ENCODE data around the gene TSPAN13. TPM values are rescaled to one million over a fixed set of nuclear protein-coding genes. Genes with fewer than 3 reads are reported as not detected.

TSPAN13 gene
- total RNA-seq, result 10 to 100 TPM; 10.2 to 73.8 (median 42.6) TPM

- peak in 1 of 3 donors; percentile 9 for TF ChIP-seq POLR2AphosphoS5 (IDR thresholded peaks at IDR 0.05)
- no peak for TF ChIP-seq POLR2A (IDR thresholded peaks at IDR 0.05)
- DNase-seq (ENCODE audit: low spot score in 2 of 2), result peak; percentile 90 to 91
- intact Hi-C loops (cut with DNase I; ENCODE audit: low total_unique reads), result no loop called here
These were observed at the start of gene TSPAN13 for GRCh38 chr7:16753102-16753931. TSS of gene TSPAN13 (plus strand) at chr7:16753755. CDS start at chr7:16753968, 213 bp downstream.

GRCh38 chr7:16708511-16708910 lies 45.0 kb upstream of the TSPAN13 start:
- intact Hi-C loops (cut with DNase I; ENCODE audit: low total_unique reads), result no loop called here

More at GRCh38 chr7:16753102-16753931, at the start of gene TSPAN13:
- no peaks in the 10 kb centered on the region for H3K9me3 ChIP-seq
- H3K4me3 ChIP-seq, result peak within 1 kb of the TSS; percentile 45 to 81 (median 68)
- no peaks in the 10 kb centered on the region for H3K36me3 ChIP-seq
- no peaks in the 10 kb centered on the region for H3K27me3 ChIP-seq
- no peaks in the 10 kb centered on the region for H3K4me1 ChIP-seq
- H3K27ac ChIP-seq, result peak within 1 kb of the TSS; percentile 74 to 85

GRCh38 chr7:16708980-16709379 lies 44.6 kb upstream of the TSPAN13 start:
- intact Hi-C loops (cut with DNase I; ENCODE audit: low total_unique reads), result no loop called here
- no peak for TF ChIP-seq CTCF (IDR thresholded peaks at IDR 0.05)
- no peak for TF ChIP-seq POLR2AphosphoS5 (IDR thresholded peaks at IDR 0.05)
- TF ChIP-seq POLR2A (IDR thresholded peaks at IDR 0.05), result no peak
- Histone ChIP-seq H3K4me3 (no peak overlapping the region), H3K27ac (no peak overlapping the region), H3K27me3 (no peaks in the 10 kb centered on the region), H3K4me1 (no peaks in the 10 kb centered on the region), H3K36me3 (no peaks in the 10 kb centered on the region), H3K9me3 (no peaks in the 10 kb centered on the region)
- DNase-seq (ENCODE audit: low spot score in 2 of 2), result no peak

More at GRCh38 chr7:16708511-16708910, 45.0 kb upstream of the TSPAN13 start:
- no peaks in the 10 kb centered on the region for H3K9me3 ChIP-seq
- H3K27ac ChIP-seq, result no peak overlapping the region
- no peaks in the 10 kb centered on the region for H3K27me3 ChIP-seq
- TF ChIP-seq CTCF (IDR thresholded peaks at IDR 0.05) (no peak), POLR2A (IDR thresholded peaks at IDR 0.05) (no peak), POLR2AphosphoS5 (IDR thresholded peaks at IDR 0.05) (no peak)
- H3K4me1 ChIP-seq, result no peaks in the 10 kb centered on the region
- H3K4me3 ChIP-seq, result no peak overlapping the region
- DNase-seq (ENCODE audit: low spot score in 2 of 2), result no peak
- no peaks in the 10 kb centered on the region for H3K36me3 ChIP-seq

- H3K27ac ChIP-seq, result no peak overlapping the region
- no peak for DNase-seq (ENCODE audit: low spot score in 2 of 2)
- intact Hi-C loops (cut with DNase I; ENCODE audit: low total_unique reads), result no loop called here
These were observed 42.9 kb upstream of the TSPAN13 start for GRCh38 chr7:16710651-16711050.

GRCh38 chr7:16711730-16712129 lies 41.8 kb upstream of the TSPAN13 start:
- H3K36me3 ChIP-seq, result no peaks in the 10 kb centered on the region
- H3K4me1 ChIP-seq, result no peaks in the 10 kb centered on the region
- H3K27me3 ChIP-seq, result no peaks in the 10 kb centered on the region
- DNase-seq (ENCODE audit: low spot score in 2 of 2), result no peak
- intact Hi-C loops (cut with DNase I; ENCODE audit: low total_unique reads), result no loop called here
- H3K4me3 ChIP-seq, result no peak overlapping the region
- no peaks in the 10 kb centered on the region for H3K9me3 ChIP-seq
- H3K27ac ChIP-seq, result no peak overlapping the region
- TF ChIP-seq CTCF (IDR thresholded peaks at IDR 0.05), result no peak
- no peak for TF ChIP-seq POLR2AphosphoS5 (IDR thresholded peaks at IDR 0.05)
- no peak for TF ChIP-seq POLR2A (IDR thresholded peaks at IDR 0.05)

More at GRCh38 chr7:16710651-16711050, 42.9 kb upstream of the TSPAN13 start:
- H3K36me3 ChIP-seq, result no peaks in the 10 kb centered on the region
- no peaks in the 10 kb centered on the region for H3K9me3 ChIP-seq
- no peak overlapping the region for H3K4me3 ChIP-seq
- no peaks in the 10 kb centered on the region for H3K4me1 ChIP-seq
- no peaks in the 10 kb centered on the region for H3K27me3 ChIP-seq
- TF ChIP-seq POLR2AphosphoS5 (IDR thresholded peaks at IDR 0.05), result no peak
- no peak for TF ChIP-seq POLR2A (IDR thresholded peaks at IDR 0.05)
- no peak for TF ChIP-seq CTCF (IDR thresholded peaks at IDR 0.05)
